ENCODE data around the gene YWHAH.
A peak's percentile ranks its signal among the peaks of the same experiment; 100 is the strongest.
"Not testable (repeated sequence)": the region's sequence is repeated elsewhere in the genome, so short reads cannot be mapped to it uniquely, and the experiment has no call there.

Gene YWHAH

GRCh38 chr22:31951194-31952093 lies 7.1 kb downstream of the YWHAH start:
- DNase-seq: no peak

DNA sequence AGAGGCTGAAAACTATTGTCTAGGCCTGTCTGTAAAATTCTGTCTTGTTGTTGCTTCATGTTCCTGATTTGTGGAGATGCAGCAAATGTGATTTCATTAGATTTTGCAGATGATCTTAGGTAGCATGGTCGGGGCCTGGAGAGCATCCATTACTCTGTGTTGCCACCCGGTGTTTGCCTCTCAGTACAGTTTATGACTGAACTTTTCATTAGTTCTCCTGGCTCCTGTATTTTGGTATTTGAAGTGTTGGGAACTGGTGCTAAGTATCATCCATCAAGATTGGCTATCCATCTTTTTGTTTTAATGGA lies 7.7 kb downstream of the YWHAH start:
- DNase-seq: peak; percentile 42

DNA sequence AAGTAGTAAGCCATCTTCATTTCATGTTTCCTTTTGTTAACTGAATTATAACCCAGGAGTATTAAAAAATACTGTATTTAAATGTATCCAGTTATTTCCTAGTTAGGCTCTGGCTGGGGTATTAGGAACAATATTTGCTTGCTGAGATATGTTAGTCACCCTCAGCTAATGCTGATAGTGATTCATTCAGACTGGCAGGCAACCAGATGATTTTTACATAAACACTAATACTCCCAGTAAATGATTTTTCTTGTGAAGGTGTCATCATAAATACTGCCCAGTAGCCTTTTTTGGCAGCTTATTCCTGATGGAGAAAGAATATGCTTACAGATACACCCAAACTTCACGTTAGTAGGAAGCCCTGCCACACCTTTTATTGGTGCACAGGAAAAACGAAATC lies 8.1 kb downstream of the YWHAH start:
- no peak for DNase-seq

- DNase-seq: no peak
Measured at GRCh38 chr22:31953261-31953660, 8.9 kb downstream of the YWHAH start.

DNA sequence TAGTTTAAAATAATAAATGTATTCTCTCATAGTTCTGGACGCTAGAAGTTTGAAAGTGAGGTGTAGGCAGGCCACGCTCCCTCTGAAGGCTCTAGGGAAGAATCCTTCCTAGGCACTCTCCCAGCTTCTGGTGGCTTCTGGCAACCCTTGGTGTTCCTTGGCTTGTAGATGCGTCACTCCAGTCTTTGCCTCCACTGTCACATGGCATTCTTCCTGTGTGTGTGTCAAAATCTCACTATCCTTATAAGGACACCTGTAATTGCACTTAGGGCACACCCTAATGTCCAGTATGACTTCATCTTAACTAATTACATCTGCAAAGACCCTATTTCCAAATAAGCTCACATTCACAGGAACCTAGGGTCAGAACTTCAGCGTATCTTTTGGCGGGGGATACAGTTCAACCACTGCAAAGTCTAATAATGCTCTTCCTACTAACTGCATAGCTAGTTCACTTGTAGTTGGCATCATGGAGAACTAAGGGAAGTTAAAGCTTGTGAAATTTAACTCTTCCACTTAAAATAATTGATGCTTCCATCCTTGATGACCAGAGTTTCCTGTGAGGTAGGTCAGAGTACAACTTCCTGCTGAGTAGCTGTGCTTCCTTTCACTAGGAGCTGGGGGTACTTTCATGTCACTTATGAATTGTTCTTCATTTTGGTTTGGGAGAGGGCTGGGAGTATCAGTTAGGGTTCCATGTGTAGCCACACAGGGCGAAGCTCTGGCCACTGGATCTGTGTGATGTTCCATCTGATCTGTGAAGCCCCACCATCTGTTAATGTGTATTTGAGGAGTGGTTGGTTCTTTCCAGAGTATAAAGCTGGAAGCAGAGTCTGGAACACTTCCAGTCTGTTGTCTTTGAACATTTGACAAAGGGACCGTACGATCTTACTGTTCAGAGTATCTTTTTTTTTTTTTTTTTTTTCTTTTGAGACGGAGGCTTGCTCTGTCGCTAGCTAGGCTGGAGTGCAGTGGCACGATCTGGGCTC lies 10.5 kb downstream of the YWHAH start:
- DNase-seq: no peak

DNA sequence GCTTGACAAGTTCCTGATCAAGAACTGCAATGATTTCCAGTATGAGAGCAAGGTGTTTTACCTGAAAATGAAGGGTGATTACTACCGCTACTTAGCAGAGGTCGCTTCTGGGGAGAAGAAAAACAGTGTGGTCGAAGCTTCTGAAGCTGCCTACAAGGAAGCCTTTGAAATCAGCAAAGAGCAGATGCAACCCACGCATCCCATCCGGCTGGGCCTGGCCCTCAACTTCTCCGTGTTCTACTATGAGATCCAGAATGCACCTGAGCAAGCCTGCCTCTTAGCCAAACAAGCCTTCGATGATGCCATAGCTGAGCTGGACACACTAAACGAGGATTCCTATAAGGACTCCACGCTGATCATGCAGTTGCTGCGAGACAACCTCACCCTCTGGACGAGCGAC lies 12.0 kb downstream of the YWHAH start:
- DNase-seq: no peak

GRCh38 chr22:31957970-31958594 lies 13.7 kb downstream of the YWHAH start:
- DNase-seq: no peak

GRCh38 chr22:31958625-31959239 lies 14.4 kb downstream of the YWHAH start:
- no peak for DNase-seq

DNA sequence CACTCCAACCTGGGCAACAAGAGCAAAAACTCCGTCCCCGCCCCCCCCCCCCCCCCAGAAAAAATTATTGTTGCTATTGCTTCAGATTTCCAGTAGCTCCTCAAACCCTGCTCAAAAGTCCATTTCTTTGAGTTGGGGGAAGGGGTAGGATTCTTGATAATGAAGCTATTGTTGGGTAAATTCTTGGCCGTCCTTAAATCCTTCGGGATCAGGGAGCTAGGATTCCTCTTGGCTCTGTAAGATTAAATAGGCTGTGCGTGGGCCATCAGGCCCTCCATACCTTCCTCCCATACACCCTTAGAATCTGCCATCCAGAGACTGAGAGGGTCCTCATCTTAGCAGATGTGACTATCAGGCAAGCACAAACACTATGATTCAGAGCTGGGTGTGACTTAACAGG lies 16.4 kb downstream of the YWHAH start:
- DNase-seq: no peak

GRCh38 chr22:31962387-31963125 lies 18.2 kb downstream of the YWHAH start:
- no peak for DNase-seq

GRCh38 chr22:31968022-31968421 lies 23.7 kb downstream of the YWHAH start:
- no peak for DNase-seq

- peak; percentile 75 for DNase-seq
Measured at GRCh38 chr22:31969789-31970489, 25.6 kb downstream of the YWHAH start.

DNA sequence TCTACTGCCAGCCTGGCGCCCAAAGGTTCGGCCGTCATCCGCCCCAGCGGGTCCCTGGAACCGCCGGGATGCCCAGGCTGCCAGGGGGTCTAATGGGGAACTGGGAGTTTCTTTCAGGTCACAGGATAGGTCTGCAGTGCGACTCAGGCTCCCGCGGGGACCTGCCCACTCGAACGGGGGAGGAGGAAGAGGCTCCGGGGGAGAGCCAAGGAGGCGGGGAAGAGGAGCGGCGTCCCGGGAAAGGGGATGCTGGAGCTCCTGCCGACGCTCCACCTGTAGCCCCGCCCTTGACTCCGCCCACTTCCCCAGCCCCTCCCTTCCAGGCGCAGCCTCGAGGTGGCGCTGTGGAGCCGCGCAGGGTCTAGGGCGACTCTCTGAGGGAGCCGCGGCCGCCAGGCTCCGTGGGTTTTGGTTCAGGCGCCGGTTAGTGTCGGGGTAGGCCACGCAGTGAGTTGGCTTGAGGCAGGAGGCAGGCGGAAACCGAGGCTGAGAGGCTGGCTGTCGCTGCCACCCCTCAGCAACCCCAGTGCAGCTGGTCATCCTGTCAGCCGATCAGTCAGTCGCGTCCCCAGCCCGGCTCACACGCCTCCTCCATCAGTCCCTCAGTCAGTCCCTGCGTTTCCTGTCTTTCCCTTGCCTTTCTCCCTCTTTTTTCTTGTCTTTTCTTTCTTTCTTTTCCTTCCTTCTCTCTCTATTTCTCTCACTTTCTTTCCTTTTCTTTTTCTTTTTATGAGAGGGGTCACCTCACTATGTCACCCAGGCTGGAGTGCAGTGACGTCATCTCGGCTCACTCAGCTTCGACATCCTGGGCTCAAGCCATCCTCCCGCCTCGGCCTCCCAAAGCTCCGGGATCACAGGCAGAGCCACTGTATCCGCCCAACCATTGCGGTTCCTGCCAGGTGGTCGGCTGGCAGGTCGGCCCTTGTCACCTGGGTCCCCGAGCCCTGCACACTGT lies 26.4 kb downstream of the YWHAH start:
- DNase-seq: peak; percentile 84

DNA sequence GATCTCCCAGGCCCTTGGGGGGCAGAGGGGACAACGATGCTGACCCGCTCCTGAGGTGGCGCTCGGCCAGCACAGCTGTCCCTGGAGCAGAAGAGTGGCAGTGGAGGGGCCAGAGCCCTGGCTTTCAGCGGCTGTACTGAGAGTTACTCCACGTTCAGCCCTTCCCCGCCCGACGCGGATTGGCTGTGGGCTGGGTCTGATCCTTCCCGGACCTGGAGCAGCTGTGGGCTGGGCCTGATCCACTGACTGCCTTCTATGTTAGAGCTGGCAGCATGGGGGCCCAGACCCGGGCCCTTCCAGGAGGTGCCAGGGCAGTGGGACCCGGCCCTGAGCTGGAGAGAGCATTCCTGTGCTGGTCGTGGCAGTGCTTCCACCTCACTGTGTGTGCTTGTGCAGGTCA lies 27.8 kb downstream of the YWHAH start:
- no peak for DNase-seq

GRCh38 chr22:31973739-31974138 lies 29.4 kb downstream of the YWHAH start:
- no peak for DNase-seq

GRCh38 chr22:31977141-31977841 lies 33.0 kb downstream of the YWHAH start:
- peak; percentile 88 for DNase-seq

GRCh38 chr22:31977939-31978338 lies 33.6 kb downstream of the YWHAH start:
- no peak for DNase-seq

- no peak for DNase-seq
Measured at GRCh38 chr22:31980628-31981027, 36.3 kb downstream of the YWHAH start.

DNA sequence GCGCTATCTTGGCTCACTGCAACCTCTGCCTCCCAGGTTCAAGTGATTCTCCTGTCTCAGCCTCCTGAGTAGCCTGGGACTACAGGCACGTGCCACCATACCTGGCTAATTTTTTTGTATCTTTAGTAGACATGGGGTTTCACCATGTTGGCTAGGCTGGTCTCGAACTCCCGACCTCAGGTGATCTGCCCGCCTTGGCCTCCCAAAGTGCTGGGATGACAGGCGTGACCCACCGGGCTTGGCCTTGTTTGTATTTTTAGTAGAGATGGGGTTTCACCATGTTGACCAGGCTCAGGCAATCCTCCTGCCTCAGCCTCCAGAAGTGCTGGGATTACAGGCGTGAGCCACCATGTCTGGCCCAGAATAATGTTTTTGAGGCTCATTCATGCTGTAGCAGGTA lies 37.6 kb downstream of the YWHAH start:
- DNase-seq: not testable (repeated sequence)

Measured in hematopoietic multipotent progenitor cell treated with erythropoietin and hydrocortisone succinate and interleukin-3 and kit ligand, for 4 days (in vitro differentiated cells).